DLD1 (cell line): ENCODE data around the gene PDP2.

Experiments used
- in situ Hi-C: cut with HindIII; loops from 2 replicates; pipeline ENCODE4 v1.10.0; 2017; ENCODE audit warnings: low sequenced_read_pairs

The PDP2 gene

GRCh38 chr16:66935314-66936011, 55.1 kb downstream of the PDP2 start, which contains the start of gene CES2:
TSS of gene CES2 (plus strand) at chr16:66935516. CDS start at chr16:66935636, 120 bp downstream.
- in situ Hi-C loops = no loop called here

DNA sequence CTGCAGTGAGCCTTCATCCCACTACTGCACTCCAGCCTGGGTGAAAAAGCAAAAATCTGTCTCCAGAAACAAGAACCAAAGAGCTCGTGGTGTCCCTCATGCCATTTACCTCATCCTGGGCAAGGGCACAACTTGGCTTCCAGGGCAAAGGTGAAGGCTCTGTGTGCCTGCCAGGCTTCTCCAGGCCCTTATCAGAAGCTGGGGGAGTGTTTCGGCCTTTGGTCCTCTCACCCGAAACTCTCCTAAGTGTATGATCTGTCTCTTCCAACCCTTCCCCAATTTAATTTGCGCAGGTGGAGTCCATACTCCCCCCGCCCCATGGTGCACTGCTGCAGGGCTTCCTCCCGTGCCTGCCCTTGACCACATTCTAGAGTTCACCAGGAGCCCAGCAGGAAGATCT, 56.1 kb downstream of the PDP2 start:
- in situ Hi-C loops = no loop called here

GRCh38 chr16:66936889-66937554, 56.7 kb downstream of the PDP2 start:
- in situ Hi-C loops = no loop called here

GRCh38 chr16:66937725-66938337, 57.5 kb downstream of the PDP2 start:
- in situ Hi-C loops = no loop called here

- in situ Hi-C loops = no loop called here
Measured at GRCh38 chr16:66939366-66939765, 59.1 kb downstream of the PDP2 start.

DNA sequence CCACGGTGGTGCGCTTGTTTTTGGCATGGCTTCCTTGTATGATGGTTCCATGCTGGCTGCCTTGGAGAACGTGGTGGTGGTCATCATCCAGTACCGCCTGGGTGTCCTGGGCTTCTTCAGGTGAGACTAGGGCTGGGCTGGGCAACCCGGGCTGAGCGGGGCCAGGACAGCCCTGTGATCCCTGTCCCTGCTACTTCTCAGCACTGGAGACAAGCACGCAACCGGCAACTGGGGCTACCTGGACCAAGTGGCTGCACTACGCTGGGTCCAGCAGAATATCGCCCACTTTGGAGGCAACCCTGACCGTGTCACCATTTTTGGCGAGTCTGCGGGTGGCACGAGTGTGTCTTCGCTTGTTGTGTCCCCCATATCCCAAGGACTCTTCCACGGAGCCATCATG, 59.9 kb downstream of the PDP2 start:
- in situ Hi-C loops = no loop called here
